ENCODE data around the gene MATR3.
"Not testable (repeated sequence)": the region's sequence is repeated elsewhere in the genome, so short reads cannot be mapped to it uniquely, and the experiment has no call there.

The MATR3 gene

GRCh38 chr5:139354186-139354585, 60.6 kb downstream of the MATR3 start:
- FAIRE-seq: no peak

GRCh38 chr5:139355900-139356299, 62.4 kb downstream of the MATR3 start:
- FAIRE-seq: not testable (repeated sequence)

- no peak for FAIRE-seq
Measured at GRCh38 chr5:139358064-139358463, 64.5 kb downstream of the MATR3 start.

GRCh38 chr5:139360384-139360783, 66.8 kb downstream of the MATR3 start:
- no peak for FAIRE-seq

- no peak for FAIRE-seq
Measured at GRCh38 chr5:139361835-139362429, 68.4 kb downstream of the MATR3 start.

- no peak for FAIRE-seq
Measured at GRCh38 chr5:139363937-139364336, 70.4 kb downstream of the MATR3 start.

- no peak for FAIRE-seq
Measured at GRCh38 chr5:139364466-139364865, 70.9 kb downstream of the MATR3 start.

GRCh38 chr5:139368613-139369012, 75.1 kb downstream of the MATR3 start:
- FAIRE-seq: no peak

GRCh38 chr5:139369181-139369580, 75.6 kb downstream of the MATR3 start:
- no peak for FAIRE-seq

GRCh38 chr5:139371482-139372435, 78.2 kb downstream of the MATR3 start:
- no peak for FAIRE-seq

- no peak for FAIRE-seq
Measured at GRCh38 chr5:139374909-139375308, 81.4 kb downstream of the MATR3 start.

- no peak for FAIRE-seq
Measured at GRCh38 chr5:139376364-139376763, 82.8 kb downstream of the MATR3 start.

- no peak for FAIRE-seq
Measured at GRCh38 chr5:139377226-139377625, 83.7 kb downstream of the MATR3 start.

- no peak for FAIRE-seq
Measured at GRCh38 chr5:139378101-139378825, 84.7 kb downstream of the MATR3 start.

GRCh38 chr5:139378941-139379361, 85.4 kb downstream of the MATR3 start:
- no peak for FAIRE-seq

- no peak for FAIRE-seq
Measured at GRCh38 chr5:139379626-139380449, 86.3 kb downstream of the MATR3 start.

Measured in endometrium (tissue), 2 donors.